ENCODE results near the gene ATG7.

GRCh38 chr3:11269007-11269406 is 3.2 kb upstream of the ATG7 start:
- TF ChIP-seq CTCF (conservative IDR thresholded peaks at IDR 0.05) (no peak), EZH2 (IDR thresholded peaks at IDR 0.05; ENCODE audit: low read depth) (no peak)

Data from PC-9 (cell line).